Brain microvascular endothelial cell (primary cell): Measurements from ENCODE around the gene SRPK1.
"Not testable (repeated sequence)": the region's sequence is repeated elsewhere in the genome, so short reads cannot be mapped to it uniquely, and the experiment has no call there.

ENCODE experiments used
- DNase-seq: peaks from one replicate; pipeline ENCODE4 v3.0.0-alpha.2; 2020
- H3K27ac ChIP-seq: fragments of 250-450 bp; sonication (Bioruptor Pico); 2 replicates; pipeline ENCODE4 v1.5.1; 2020; ENCODE audit warnings: mild to moderate bottlenecking, moderate library complexity
- H3K27me3 ChIP-seq: fragments of 250-450 bp; sonication (Bioruptor Pico); replicated peaks from 2 replicates; pipeline ENCODE4 v1.5.1; 2020; ENCODE audit warnings: mild to moderate bottlenecking
- H3K36me3 ChIP-seq: fragments of 250-450 bp; sonication (Bioruptor Pico); replicated peaks from 2 replicates; pipeline ENCODE4 v1.5.1; 2020; ENCODE audit warnings: mild to moderate bottlenecking
- H3K4me3 ChIP-seq: 2 replicates; pipeline ENCODE4 v1.5.1; 2011; ENCODE audit warnings: low read depth, mild to moderate bottlenecking, control low read depth, low read length, moderate library complexity
- CTCF ChIP-seq: IDR thresholded peaks from 2 replicates; pipeline ENCODE4 v1.5.1; 2011; ENCODE audit warnings: low read depth, mild to moderate bottlenecking, moderate library complexity, low read length, control low read depth, inconsistent platforms; ENCODE audit errors: missing control alignments
- in situ Hi-C: cut with HindIII; loops from 2 replicates; pipeline ENCODE4 v1.10.0; 2017; ENCODE audit warnings: low sequenced_read_pairs, low pct_ligation_motif_present

The SRPK1 gene

DNA sequence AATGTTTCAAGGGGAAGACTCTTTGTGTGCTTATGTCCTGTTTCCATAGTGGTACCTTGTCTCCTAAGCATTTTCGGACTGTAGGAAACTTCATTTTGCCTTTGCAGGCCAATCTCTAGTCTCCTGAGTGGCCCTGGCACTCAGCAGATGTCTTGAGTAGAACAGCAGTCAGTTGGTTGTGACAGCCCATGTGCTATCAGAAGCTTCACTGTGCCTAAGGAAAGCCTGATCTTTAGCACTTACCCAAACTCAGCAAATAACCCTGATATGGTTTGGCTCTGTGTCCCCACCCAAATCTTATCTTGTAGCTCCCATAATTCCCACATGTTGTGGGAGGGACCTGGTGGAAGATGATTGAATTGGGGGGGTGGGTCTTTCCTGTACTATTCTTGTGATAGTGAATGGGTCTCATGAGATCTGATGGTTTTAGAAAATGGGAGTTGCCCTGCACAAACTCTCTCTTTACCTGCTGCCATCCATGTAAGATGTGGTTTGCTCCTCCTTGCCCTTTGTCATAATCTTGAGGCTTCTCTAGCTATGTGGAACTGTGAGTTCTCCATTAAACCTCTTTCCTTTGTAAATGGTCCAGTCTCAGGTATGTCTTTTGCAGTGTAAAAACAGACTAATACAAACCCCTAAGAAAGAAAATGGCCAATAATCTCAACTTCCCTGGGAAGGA lies 15.9 kb upstream of the SRPK1 start:
- no peaks in the 10 kb centered on the region for H3K27me3 ChIP-seq
- TF ChIP-seq CTCF: no peak
- H3K4me3 ChIP-seq: no peak overlapping the region
- H3K27ac ChIP-seq: no peak overlapping the region
- in situ Hi-C loops: no loop called here
- H3K36me3 ChIP-seq: no peaks in the 10 kb centered on the region
- DNase-seq: no peak

DNA sequence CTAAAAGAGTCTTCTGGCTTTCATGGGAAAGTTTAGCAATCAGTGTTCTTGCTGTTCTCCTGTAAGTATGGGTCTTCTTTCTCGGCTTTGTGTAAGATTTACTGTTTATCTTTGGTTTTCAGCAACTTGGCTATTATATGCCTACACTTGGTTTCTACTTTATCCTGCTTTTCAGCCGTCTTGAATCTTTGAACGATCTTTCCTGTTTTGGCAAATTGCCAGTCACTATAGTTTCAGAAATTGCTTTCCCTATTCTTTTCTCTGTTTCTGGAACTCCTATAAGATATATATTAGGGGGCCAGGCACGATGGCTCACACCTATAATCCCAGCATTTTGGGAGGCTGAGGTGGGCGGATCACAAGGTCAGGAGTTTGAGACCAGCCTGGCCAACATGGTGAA lies 14.6 kb upstream of the SRPK1 start:
- Histone ChIP-seq H3K27ac (no peak overlapping the region), H3K36me3 (no peaks in the 10 kb centered on the region), H3K27me3 (no peaks in the 10 kb centered on the region), H3K4me3 (no peak overlapping the region)
- in situ Hi-C loops: no loop called here
- no peak for TF ChIP-seq CTCF
- DNase-seq: no peak

DNA sequence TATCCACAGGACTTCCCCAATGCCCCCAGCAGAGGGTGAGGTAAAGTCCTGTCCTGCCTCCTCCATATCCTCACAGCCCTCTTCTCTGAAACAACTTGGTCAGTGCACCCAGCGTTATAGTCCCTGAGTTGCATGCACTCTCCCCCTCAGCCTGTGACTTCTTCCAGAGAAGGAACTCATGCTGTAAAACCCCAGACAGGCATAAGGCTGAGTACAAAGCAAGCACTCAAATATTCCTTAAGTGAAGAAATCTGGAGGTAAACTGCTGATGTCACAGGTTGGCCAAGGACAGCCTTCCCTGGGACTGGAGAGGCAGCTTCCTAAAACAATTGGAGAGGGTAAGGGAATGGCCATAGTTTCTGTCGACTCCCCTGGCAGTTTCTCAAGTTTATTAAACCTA lies 12.9 kb upstream of the SRPK1 start:
- Histone ChIP-seq H3K36me3 (no peaks in the 10 kb centered on the region), H3K27ac (no peak overlapping the region), H3K27me3 (no peaks in the 10 kb centered on the region), H3K4me3 (no peak overlapping the region)
- no peak for TF ChIP-seq CTCF
- DNase-seq: no peak
- in situ Hi-C loops: no loop called here

DNA sequence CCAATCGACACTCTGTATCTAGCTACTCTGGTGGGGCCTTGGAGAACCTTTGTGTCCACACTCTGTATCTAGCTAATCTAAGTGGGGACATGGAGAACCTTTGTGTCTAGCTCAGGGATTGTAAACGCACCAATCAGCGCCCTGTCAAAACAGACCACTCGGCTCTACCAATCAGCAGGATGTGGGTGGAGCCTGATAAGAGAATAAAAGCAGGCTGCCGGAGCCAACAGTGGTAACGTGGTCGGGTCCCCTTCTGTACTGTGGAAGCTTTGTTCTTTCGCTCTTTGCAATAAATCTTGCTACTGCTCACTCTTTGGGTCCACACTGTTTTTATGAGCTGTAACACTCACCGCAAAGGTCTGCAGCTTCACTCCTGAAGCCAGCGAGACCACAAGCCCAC lies 11.0 kb upstream of the SRPK1 start:
- H3K4me3 ChIP-seq, H3K36me3 ChIP-seq, in situ Hi-C loops, DNase-seq, H3K27ac ChIP-seq, H3K27me3 ChIP-seq: not testable (repeated sequence)

DNA sequence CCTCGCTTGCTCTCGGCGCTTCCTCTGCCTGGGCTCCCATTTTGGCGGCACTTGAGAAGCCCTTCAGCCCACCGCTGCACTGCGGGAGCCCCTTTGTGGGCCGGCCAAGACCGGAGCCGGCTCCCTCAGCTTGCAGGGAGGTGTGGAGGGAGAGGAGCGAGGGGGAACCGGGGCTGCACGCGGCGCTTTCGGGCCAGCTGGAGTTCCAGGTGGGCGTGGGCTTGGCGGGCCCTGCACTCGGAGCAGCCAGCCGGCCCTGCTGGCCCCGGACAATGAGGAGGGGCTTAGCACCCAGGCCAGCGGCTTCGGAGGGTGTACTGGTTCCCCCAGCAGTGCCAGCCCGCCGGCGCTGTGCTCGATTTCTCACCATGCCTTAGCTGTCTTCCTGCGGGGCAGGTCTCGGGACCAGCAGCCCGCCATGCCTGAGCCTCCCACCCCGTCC lies 10.2 kb upstream of the SRPK1 start:
- in situ Hi-C loops: no loop called here
- DNase-seq: no peak
- TF ChIP-seq CTCF: no peak
- Histone ChIP-seq H3K36me3 (no peaks in the 10 kb centered on the region), H3K4me3 (no peak overlapping the region), H3K27me3 (no peaks in the 10 kb centered on the region), H3K27ac (no peak overlapping the region)

DNA sequence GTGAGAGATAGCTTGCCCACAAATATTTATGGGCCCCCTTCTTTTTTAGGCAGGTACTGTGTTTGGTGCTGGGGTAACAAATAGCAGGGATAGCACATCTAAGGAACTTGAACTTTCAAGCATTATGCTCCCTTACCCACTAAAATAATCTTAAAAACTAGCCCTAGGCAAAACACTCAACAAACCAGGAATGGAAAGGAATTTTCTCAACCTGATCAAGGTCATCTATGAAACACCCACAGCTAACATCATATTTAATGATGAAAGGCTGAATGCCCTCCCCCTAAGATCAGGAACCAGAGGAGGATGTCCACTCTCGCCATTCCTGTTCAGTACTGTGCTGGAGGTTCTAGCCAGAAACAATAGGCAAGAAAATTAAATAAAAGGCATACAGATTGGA lies 8.7 kb upstream of the SRPK1 start:
- in situ Hi-C loops: no loop called here
- H3K27ac ChIP-seq: no peak overlapping the region
- DNase-seq: no peak

More for the DNA sequence above, 8.7 kb upstream of the SRPK1 start:
- no peaks in the 10 kb centered on the region for H3K36me3 ChIP-seq
- H3K4me3 ChIP-seq: no peak overlapping the region
- no peak for TF ChIP-seq CTCF
- H3K27me3 ChIP-seq: no peaks in the 10 kb centered on the region
